ENCODE measurements around the gene FAM221B.
A peak's percentile ranks its signal among the peaks of the same experiment; 100 is the strongest.

Gene FAM221B

DNA sequence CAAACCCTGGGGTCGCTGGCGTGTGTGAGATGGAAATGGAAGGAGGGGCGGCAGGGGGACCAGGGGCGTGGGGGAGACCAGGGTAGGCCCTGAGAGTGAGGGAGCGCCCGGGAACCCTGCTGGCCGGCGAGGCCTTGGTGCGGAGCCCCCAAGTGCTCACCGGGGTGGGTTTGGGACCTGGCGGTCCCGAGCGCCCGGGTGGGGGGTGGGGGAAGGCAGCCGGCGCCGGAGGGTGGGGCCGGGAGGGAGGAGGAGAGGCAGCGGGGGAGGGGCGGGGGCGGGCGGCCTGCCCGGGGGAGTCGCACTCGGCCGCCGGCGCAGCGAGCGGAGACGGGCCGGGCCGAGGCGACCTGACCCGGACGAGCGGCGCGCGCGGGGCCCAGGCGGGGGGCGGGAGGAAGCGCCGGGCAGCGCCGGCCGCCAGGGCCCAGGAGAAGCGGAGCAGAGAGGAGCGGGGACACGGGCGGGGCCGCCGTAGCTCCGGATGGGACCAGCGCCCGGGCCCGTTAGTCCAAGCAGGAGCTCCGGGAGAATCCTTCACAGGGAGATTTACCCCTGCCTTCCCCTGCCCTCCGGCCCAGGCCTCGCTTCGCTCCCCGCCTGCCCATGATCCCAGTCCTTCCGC, 37.1 kb downstream of the FAM221B start, which contains the start of gene NPR2:
Gene NPR2, plus strand, starts transcription at position 295 of the 625 bp plus-strand sequence. CDS start 818 bp downstream, outside the sequence.
- no peak for DNase-seq (ENCODE audit: low read depth)

DNA sequence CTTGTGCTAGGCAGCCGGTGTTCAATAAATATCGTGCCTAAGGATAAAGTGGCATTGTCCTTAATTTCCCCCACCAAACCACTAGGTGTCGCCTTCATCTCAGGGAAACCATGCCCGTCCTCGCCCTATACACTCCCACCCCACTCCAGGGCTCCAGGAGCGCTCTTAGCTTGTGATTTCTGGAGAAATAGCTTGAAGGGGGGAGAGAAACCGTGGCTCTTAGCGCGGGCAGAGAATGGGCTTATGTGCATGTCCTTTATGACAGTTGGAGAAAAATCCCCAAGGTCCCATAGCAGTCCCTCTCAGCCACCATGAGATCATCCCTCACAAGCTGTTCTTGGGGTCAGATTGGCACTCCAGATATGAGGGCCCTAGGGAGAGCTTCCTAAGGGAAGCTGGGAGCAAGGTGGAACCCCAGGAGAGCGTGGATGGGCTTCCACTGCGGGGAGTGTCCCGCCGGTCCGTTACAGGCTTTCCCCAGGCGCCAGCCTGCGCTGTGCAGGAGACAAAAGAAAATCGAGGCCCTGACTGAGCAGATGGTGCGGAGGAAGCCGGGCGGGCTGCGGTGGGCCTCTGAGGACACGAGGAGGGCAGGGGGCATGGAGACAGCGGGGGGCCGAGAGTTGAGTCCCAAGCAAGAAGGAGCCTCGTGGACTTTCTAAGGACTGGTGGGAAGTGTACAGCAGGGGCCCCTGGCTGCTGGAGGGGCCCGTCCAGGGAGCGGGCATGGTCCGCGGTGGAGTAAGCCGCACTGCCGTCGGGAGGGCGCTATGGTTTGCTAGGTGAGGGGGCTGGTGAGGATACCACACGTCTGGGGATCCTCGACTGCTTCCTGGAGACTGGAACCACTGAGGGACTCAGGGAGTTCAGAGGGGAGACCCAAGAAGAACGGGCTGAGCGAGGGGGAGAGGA, 37.9 kb downstream of the FAM221B start:
- DNase-seq (ENCODE audit: low read depth) = peak; percentile 57

DNA sequence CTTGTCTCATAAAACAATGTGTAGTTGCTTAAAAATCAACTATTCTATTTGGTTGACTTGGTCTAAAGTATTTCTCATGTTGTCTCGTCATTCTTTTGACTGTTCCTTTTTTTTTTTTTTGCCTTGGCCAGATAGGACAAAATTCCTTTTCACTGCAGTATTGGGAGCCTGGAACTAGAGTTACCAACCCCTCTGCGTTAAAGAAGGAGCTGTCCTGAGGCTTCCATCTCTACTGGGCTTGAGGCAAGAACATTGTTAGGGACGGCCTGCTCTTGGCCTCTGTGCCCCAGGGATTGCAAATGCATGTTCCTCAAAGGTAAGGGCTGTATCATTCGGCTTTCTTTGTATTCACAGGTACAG, 38.5 kb downstream of the FAM221B start:
- DNase-seq (ENCODE audit: low read depth) = no peak

DNA sequence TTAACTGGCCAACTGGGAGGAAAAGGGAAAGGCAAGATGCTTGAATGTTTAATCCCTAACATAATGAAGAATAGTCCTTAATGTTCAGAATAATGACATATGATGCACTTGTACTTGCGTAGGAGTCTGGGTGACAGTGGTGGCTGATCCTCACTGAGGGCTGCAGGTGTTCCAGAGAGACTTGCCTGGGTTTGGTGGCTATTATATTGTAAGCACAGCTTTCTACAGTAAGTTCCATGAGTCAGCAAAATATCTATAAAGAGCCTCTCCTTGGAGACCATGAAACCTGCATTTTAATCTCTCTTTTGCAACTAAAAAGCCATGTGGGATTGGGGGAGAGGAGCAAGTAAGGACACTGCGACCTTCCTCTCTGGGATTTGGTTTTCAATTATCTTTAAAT, 39.0 kb downstream of the FAM221B start:
- no peak for DNase-seq (ENCODE audit: low read depth)

DNA sequence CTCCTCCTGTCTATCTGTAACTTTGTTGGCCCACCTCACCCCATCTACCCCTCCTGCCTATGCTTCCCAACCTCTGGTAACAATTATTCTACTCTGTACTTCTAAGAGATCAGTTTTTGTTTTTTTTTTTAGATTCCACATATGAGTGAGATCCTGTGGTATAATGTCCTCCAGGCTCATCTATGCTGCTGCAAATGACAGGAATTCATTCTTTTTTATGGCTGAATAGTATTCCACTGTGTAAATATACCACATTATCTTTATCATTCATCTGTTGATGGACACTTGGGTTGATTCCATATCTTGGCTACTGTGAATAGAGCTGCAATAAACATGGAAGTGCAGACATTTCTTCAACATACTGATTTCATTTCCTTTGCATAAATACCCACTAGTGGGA, 45.1 kb downstream of the FAM221B start:
- no peak for DNase-seq (ENCODE audit: low read depth)

DNA sequence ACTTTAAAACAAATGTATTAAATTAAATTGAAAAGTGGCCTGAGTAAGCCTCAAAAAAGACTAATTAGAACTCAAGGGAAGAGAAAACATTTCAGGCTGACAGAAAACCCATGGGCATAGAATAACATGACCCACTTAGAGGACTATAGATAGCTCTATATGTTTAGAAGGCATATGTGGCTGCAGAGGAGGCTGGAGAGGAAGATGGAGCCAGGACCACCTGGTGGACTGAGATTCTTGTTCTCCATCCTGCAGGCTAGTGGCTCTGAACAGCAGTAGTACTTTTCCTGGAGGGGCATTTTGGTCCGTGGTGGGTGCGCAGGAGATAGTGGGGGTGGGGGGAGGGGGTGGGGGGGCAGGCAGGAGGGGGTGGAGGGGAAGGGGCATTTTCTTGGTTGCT, 47.5 kb downstream of the FAM221B start:
- no peak for DNase-seq (ENCODE audit: low read depth)

DNA sequence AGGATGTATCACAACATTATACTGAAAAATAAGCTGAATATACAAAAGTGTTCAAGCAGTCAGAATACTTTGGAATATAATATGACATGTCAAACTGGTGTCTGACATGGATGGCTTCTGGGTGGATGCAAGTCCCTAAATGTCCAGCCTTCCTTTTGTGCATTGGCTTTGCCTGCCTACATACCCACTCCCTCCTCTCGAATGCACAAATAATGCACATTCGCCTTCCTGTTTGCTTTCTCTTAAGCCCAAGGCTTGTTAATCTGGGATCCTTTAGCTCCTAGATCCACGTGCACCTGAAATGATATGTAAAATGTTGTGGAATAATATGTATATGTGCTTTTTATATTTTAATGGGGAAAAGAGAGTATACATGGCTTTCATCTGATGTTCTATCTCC, 50.0 kb downstream of the FAM221B start:
- DNase-seq (ENCODE audit: low read depth) = no peak

DNA sequence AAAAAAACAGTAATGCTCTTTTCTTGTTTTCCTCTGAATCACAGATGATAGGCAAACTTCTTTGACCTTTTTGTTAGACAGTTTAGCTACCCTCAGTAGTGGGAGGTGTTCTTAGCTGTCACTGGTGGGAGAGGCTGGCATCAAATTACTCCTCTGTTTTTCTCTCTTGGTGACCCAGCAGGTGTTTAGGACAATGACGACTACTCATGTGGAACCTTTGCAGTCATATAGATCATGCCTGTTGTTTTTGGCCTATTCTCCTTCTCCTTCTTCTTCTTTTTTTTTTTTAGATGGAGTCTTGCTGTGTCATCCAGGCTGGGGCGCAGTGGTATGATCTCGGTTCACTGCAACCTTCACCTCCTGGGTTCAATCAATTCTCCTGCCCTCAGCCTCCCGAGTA, 52.5 kb downstream of the FAM221B start:
- DNase-seq (ENCODE audit: low read depth) = no peak

DNA sequence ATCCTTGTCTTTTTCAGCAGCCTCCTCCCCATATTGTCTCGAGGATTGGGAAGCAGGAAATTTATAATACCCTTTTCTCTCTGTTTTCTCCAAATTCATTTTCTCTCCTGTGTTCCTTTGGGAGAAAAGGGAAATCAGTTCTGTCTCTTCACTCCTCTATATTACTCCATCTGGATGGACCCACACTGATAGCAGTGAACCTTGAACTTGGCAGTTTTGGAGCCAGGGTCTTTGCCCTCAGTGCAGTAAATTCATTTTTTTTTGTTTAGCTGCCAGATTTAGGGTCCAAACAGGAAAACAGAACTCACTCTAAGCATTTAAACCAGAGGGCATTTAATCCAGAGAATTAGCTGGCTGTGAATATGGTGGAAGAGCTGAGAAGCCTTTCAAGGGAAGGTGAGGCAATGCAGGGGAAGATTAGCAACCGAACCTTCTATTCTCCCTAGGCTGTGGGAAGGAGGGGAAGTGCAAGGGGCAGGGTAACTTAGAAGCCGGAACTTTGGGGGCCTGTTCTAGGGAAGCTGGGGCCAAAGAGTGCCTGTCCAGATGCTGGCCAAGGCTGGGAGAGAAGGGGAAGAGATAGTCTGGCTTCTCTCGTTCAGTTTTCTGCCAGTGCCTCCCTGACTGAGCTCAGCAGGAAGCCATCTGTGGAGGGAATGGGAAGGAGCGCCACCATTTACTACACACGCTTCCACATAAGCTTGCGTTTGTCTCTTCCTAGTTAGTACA, 53.5 kb downstream of the FAM221B start:
- no peak for DNase-seq (ENCODE audit: low read depth)

DNA sequence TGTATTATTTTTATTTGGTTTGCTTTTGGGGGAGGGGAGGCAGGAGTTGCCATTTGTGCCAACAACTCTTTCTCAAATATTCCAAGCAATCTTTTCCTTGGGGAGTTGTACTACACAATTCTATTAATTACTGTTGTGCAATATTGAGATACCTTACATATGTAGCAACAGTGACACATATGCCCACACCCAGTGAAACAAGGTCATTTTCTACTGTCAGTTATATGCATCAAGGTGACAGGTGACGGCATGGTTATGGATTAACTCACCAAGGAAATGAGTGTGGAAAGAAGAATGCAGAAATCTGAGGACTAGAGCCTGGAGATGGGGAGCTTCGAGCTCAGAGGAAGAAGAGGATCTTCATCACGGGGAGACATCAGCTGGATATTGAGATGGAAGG, 56.6 kb downstream of the FAM221B start:
- DNase-seq (ENCODE audit: low read depth) = no peak

DNA sequence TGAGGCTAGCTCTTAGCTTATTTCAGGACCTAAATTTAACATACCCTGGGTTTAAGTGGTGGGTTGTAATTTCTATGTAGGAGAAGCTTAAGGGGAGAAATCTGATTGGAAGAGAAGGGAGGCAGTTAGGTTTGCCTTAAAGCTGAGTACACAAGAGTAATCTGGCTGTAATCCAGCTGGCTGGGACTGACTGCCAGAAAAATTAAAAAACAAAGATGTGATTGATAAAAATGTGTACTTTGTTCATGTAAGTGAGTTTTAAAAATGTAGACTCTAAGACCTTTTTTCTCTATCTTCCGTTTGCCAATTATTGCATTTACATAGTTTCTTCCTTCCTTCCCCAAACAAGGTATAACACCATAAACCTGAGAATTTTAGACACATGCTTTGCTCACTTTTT, 57.0 kb downstream of the FAM221B start:
- no peak for DNase-seq (ENCODE audit: low read depth)

DNA sequence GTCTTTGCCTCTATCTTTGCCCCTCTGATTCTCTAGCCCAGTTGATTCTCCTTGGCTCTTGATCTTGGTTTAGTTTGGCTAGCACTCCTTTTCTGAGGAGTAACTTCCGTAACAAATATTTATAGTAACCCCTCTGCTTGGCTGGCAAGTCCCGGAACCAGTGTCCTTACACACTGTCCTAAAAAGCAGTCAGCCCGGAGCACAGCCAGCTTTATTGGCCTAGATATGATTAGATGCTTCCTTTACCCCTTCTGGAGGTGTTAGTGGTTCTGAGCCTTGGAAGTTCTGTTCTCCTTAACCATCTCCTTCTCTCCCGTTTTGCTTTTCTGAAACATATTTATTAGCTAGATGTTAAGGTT, 57.5 kb downstream of the FAM221B start:
- no peak for DNase-seq (ENCODE audit: low read depth)

DNA sequence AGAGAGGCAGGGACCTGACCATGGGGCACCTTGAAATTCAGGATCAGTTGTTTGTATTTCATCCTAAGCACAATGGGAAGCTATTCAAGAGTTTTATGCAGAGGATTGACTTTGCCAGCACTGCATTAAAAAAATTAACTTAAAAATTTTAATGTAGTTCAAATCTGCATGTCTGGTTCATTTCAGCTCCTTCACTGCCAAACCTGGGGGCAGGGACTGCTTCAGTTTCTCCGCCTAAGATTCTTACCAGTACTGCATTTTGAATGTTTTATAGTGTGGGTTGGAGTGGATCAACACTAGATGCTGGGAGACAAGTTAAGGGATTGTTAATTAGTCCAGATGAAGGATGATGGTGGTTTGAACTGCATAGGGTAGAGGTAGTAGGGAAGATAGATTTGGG, 58.8 kb downstream of the FAM221B start:
- DNase-seq (ENCODE audit: low read depth) = no peak

DNA sequence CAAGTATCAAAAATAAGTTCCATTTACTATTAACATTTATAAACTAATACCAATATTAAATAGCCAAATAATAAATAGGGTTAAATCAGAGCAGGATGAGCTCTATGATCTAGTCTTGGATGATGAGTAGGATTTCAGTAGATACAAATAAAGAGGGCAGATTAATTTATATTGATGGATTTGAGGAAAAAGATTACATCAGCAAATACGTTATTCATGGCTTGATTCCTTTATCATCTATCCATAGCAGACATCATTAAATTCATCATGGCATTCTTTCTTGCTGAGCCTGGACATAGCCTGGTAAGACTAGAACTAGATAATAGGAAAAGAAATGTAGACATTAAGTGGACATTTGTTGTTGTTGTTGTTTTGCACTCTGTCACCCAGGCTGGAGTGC, 61.1 kb downstream of the FAM221B start:
- DNase-seq (ENCODE audit: low read depth) = no peak

DNA sequence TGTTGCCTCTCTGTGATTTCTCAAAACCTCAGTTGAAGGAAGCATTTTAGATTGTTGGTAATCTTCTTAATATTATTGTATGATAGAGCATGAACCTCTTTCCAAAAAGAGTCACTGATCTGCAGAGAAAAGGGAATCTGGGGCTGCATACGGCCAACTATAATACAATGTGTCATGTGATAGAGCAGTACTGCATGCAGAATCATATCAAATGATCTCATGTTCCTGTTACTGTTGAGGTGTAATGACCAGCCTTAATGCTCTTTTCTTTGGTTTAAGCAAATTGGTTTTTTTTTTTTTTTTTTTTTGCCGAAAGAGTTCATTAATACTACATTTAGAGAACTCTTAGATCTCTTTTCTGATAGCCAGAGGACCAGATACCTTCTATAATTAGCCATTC, 61.5 kb downstream of the FAM221B start:
- DNase-seq (ENCODE audit: low read depth) = no peak
